ENCODE measurements around the gene SLC22A7.

SLC22A7 gene

GRCh38 chr6:43269273-43270007 is 28.6 kb upstream of the SLC22A7 start (continued):
- TF ChIP-seq GLIS1 (tag by site-specific recombination; IDR thresholded peaks at IDR 0.05) (peak; percentile 52; the same call in 1 of the 2 replicates), ZNF596 (tag by site-specific recombination; IDR thresholded peaks at IDR 0.05) (no peak), EGR2 (tag by site-specific recombination; IDR thresholded peaks at IDR 0.05; ENCODE audit: low read depth) (peak; percentile 58), IKZF3 (tag by site-specific recombination; IDR thresholded peaks at IDR 0.05) (no peak), ZNF560 (tag by site-specific recombination; IDR thresholded peaks at IDR 0.05; ENCODE audit: borderline replicate concordance) (0 out of 2 replicates have a peak, but pooled peaks have one; percentile 10), SP3 (tag by site-specific recombination; IDR thresholded peaks at IDR 0.05) (peak; percentile 21; the same call in 1 of the 2 replicates), ZNF600 (tag by site-specific recombination; IDR thresholded peaks at IDR 0.05) (peak; percentile 42; the same call in 1 of the 2 replicates), ZIC2 (tag by site-specific recombination; IDR thresholded peaks at IDR 0.05) (peak; percentile 79)
- TF ChIP-seq, protein P1, sequence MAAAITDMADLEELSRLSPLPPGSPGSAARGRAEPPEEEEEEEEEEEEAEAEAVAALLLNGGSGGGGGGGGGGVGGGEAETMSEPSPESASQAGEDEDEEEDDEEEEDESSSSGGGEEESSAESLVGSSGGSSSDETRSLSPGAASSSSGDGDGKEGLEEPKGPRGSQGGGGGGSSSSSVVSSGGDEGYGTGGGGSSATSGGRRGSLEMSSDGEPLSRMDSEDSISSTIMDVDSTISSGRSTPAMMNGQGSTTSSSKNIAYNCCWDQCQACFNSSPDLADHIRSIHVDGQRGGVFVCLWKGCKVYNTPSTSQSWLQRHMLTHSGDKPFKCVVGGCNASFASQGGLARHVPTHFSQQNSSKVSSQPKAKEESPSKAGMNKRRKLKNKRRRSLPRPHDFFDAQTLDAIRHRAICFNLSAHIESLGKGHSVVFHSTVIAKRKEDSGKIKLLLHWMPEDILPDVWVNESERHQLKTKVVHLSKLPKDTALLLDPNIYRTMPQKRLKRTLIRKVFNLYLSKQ (tag by site-specific recombination; IDR thresholded peaks at IDR 0.05; ENCODE audit: borderline replicate concordance) = no peak
- TF ChIP-seq, protein P2, sequence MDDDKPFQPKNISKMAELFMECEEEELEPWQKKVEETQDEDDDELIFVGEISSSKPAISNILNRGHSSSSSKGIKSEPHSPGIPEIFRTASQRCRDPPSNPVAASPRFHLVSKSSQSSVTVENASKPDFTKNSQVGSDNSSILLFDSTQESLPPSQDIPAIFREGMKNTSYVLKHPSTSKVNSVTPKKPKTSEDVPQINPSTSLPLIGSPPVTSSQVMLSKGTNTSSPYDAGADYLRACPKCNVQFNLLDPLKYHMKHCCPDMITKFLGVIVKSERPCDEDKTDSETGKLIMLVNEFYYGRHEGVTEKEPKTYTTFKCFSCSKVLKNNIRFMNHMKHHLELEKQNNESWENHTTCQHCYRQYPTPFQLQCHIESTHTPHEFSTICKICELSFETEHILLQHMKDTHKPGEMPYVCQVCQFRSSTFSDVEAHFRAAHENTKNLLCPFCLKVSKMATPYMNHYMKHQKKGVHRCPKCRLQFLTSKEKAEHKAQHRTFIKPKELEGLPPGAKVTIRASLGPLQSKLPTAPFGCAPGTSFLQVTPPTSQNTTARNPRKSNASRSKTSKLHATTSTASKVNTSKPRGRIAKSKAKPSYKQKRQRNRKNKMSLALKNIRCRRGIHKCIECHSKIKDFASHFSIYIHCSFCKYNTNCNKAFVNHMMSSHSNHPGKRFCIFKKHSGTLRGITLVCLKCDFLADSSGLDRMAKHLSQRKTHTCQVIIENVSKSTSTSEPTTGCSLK (tag by site-specific recombination; IDR thresholded peaks at IDR 0.05) = no peak

- CTCF ChIA-PET = interaction anchor here (0.6 to 0.9 kb wide), 3 partner anchors 79 to 225 kb away, joined by 3 read pairs; no protein-coding TSS in a partner anchor
- H3K36me3 ChIP-seq (ENCODE audit: control insufficient read depth in 2 of 2, insufficient read depth in 1 of 2, low read length in 2 of 2) = no peaks in the 10 kb centered on the region
- H3K4me3 ChIP-seq (ENCODE audit: low read depth, low read length) = no peak overlapping the region
- no peak overlapping the region for H3K27ac ChIP-seq (ENCODE audit: extremely low read depth, low read depth, low read length)
- no peaks in the 10 kb centered on the region for H3K9me3 ChIP-seq (ENCODE audit: control insufficient read depth, insufficient read depth, low read depth, low read length)
- no peaks in the 10 kb centered on the region for H3K4me1 ChIP-seq (ENCODE audit: control insufficient read depth, insufficient read depth, low read length)
- TF ChIP-seq ZXDB (tag by site-specific recombination; IDR thresholded peaks at IDR 0.05) (no peak), ZBTB8A (tag by site-specific recombination; IDR thresholded peaks at IDR 0.05) (no peak), YY1 (tag by site-specific recombination; IDR thresholded peaks at IDR 0.05) (no peak), SCRT1 (tag by site-specific recombination; IDR thresholded peaks at IDR 0.05; ENCODE audit: borderline replicate concordance) (no peak), BCL6B (tag by site-specific recombination; IDR thresholded peaks at IDR 0.05) (no peak), ZEB2 (tag by site-specific recombination; IDR thresholded peaks at IDR 0.05) (no peak), ZNF10 (tag by site-specific recombination; IDR thresholded peaks at IDR 0.05) (no peak)
- TF ChIP-seq, protein P1 (tag by site-specific recombination; IDR thresholded peaks at IDR 0.05; ENCODE audit: borderline replicate concordance) = no peak
- TF ChIP-seq, protein P3, sequence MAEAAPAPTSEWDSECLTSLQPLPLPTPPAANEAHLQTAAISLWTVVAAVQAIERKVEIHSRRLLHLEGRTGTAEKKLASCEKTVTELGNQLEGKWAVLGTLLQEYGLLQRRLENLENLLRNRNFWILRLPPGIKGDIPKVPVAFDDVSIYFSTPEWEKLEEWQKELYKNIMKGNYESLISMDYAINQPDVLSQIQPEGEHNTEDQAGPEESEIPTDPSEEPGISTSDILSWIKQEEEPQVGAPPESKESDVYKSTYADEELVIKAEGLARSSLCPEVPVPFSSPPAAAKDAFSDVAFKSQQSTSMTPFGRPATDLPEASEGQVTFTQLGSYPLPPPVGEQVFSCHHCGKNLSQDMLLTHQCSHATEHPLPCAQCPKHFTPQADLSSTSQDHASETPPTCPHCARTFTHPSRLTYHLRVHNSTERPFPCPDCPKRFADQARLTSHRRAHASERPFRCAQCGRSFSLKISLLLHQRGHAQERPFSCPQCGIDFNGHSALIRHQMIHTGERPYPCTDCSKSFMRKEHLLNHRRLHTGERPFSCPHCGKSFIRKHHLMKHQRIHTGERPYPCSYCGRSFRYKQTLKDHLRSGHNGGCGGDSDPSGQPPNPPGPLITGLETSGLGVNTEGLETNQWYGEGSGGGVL (tag by site-specific recombination; IDR thresholded peaks at IDR 0.05) = no peak
- POLR2A ChIA-PET = interaction anchor here (0.6 kb wide), 1 partner anchor 34 kb away, joined by 6 read pairs; no protein-coding TSS in a partner anchor
These were observed 26.8 kb upstream of the SLC22A7 start for GRCh38 chr6:43271103-43271815.

All from HEK293 (cell line).